Measurements from ENCODE around the gene DUS1L.

GRCh38 chr17:82049521-82049971 lies 16.1 kb downstream of the DUS1L start:
- TF ChIP-seq CTCF (IDR thresholded peaks at IDR 0.05) (no peak), ZFX (IDR thresholded peaks at IDR 0.05; ENCODE audit: borderline replicate concordance) (no peak)

All from 22Rv1 (cell line).